Activated CD4-positive, alpha-beta T cell treated with anti-CD3 and anti-CD28 coated beads for 36 hours (primary cell): ENCODE results near the gene CNGA1. TPM values are rescaled to one million over a fixed set of nuclear protein-coding genes. Genes with fewer than 3 reads are reported as not detected.

ENCODE experiments used
- ATAC-seq: fragments of 200-7000 bp; cut with Tn5 transposase; one replicate; pipeline ENCODE4 v1.10.0; 2021; ENCODE audit warnings: mild to moderate bottlenecking, moderate library complexity
- CTCF ChIA-PET: fragments of 350-600 bp; sonication (Branson Sonifier 250); formaldehyde crosslinking; loops from one replicate; lab custom pipeline; 2021; ENCODE audit warnings: antibody characterized with exemption; lab: Charles Lee
- POLR2A ChIA-PET: fragments of 350-600 bp; sonication (Branson Sonifier 250); formaldehyde crosslinking; loops from one replicate; lab custom pipeline; 2021; ENCODE audit warnings: antibody characterized with exemption, inconsistent platforms; lab: Charles Lee
- DNase-seq: peaks from one replicate; pipeline ENCODE4 v3.0.0-alpha.2; 2020
- H3K27ac Mint-ChIP-seq: one replicate; pipeline ENCODE4 v1.8.0; 2021; ENCODE audit warnings: mixed read lengths
- H3K27me3 Mint-ChIP-seq: one replicate; pipeline ENCODE4 v1.8.0; 2021; ENCODE audit warnings: mixed read lengths
- H3K36me3 Mint-ChIP-seq: one replicate; pipeline ENCODE4 v1.8.0; 2021; ENCODE audit warnings: low read depth, mixed read lengths
- H3K4me1 Mint-ChIP-seq: one replicate; pipeline ENCODE4 v1.8.0; 2021; ENCODE audit warnings: mixed read lengths
- H3K4me3 Mint-ChIP-seq: one replicate; pipeline ENCODE4 v1.8.0; 2021; ENCODE audit warnings: mild to moderate bottlenecking, moderate library complexity, mixed read lengths
- H3K9me3 Mint-ChIP-seq: one replicate; pipeline ENCODE4 v1.8.0; 2021; ENCODE audit warnings: low read depth, mixed read lengths
- intact Hi-C, 2 experiments: fragments of 100-400 bp; cut with DNase I in 1 of 2; cut with micrococcal nuclease in 1 of 2; formaldehyde crosslinking; loops; one replicate each; pipeline versions ENCODE4 v1.14.2 to v1.15.1; 2022 to 2024; cut with DNase I, micrococcal nuclease
- total RNA-seq, 2 experiments: library from RNA; stranded (reverse); gene quantifications; one replicate each; pipeline ENCODE4 v1.2.3, GENCODE V29; 2021

CNGA1 gene
- total RNA-seq = under 1 TPM; 0.16 to 0.30 TPM

DNA sequence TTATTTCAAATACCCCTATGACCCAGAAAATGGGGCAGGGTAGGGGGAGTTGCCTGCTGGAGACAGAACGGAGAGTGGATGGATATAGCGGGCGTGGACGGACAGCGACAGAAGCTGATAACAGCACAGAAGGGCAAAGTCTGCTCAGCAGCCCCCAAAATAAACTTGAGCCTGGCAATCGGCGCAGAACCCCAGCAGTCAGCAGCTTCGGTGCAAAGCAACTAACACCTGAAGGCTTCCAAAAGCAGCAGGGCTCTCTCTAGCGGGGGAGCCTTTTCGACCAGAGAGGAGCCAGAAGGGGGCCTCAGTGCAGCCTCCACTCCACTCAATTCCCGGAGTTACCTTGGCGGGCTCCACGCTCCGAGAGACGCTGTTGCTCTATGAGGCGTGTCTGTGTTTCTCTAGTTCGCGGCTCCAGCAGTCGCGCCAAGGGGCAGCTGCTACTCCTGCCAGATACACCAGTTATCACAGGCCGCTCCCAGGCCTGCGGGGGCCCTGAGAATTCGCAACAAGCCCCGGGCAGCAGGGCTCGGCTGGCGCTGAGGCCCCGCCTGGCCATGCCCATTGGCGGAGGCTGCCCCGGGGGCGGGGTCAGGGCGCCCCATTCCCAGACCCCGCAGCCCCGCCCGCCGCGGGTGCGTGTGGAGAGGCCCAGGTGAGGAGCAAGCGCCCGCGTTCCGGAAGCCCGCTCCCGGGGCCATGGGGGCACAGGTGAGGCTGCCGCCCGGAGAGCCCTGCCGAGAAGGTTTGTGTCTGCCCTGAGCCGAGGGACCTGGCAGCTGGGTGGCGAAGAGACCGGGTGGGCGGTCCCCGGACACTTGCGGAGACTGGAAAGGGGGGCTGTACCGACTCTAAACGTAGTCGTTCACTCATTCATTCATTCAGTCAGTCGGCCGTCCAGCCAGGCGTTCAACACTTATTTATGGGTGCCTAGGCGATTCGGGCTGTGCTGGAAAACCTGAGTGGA, at the start of gene CNGA1, which contains the start of gene NIPAL1:
Gene CNGA1, minus strand, starts transcription at position 541 of the 967 bp plus-strand sequence. CDS start 63,992 bp downstream, outside the sequence.
Gene NIPAL1, plus strand, starts transcription at position 632 of the 967 bp plus-strand sequence. Its CDS starts 68 bp downstream, at position 700.
- peak within 1 kb of the TSS; percentile 66 for H3K27ac Mint-ChIP-seq
- intact Hi-C loops = loop anchor here (1.0 to 5.0 kb wide), 5 partner anchors 20 to 324 kb away; partner anchors contain the start of genes NFXL1 (in 1 of the 2), SLAIN2 (in 1 of the 2) and TEC (in 1 of the 2)
- peaks cover 29% of the 10 kb centered on the region for H3K4me1 Mint-ChIP-seq
- CTCF ChIA-PET = interaction anchor here (0.6 to 5.3 kb wide), 9 partner anchors 11 to 101 kb away, joined by 3 to 64 read pairs (median 3); no protein-coding TSS in a partner anchor
- H3K4me3 Mint-ChIP-seq = peak within 1 kb of the TSS; percentile 76
- H3K27me3 Mint-ChIP-seq = peaks cover 16% of the 10 kb centered on the region
- ATAC-seq = peak; percentile 86
- POLR2A ChIA-PET = no interaction called here
- no peaks in the 10 kb centered on the region for H3K36me3 Mint-ChIP-seq
- peak; percentile 80 for DNase-seq
- H3K9me3 Mint-ChIP-seq = peaks cover 2% of the 10 kb centered on the region

DNA sequence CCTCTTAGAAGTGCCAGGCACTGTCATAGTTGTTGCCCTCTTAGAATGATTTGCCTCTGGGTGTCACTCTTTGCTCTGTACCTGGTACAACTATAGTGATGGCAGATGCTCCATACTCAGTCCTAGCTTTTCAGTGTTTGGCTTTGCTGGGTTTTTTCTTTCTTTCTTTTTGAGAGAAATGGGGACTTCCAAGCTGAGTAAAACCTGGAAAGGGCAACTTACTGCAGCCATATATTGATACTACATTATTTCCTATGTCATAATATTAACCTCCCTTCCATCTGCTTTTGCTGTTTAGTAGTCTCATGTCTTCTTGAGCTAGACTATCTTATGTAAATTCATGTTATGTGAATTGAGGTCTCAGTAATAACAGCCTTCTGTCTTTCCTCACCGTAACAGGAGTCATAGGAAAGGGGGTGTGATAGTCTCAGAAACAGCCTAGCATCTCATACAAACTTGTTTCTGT, 49.1 kb upstream of the CNGA1 start:
- H3K36me3 Mint-ChIP-seq = peaks cover 30% of the 10 kb centered on the region
- peaks cover 23% of the 10 kb centered on the region for H3K4me1 Mint-ChIP-seq
- CTCF ChIA-PET = interaction anchor here (0.6 to 3.2 kb wide), 8 partner anchors 12 to 62 kb away, joined by 3 to 12 read pairs (median 4); no protein-coding TSS in a partner anchor
- DNase-seq (peak; percentile 22), ATAC-seq (peak; percentile 94)
- no peak overlapping the region for H3K4me3 Mint-ChIP-seq
- intact Hi-C loops = loop anchor here in 1 of 2 experiments (1.0 to 2.0 kb wide), 2 partner anchors 15 to 29 kb away; no protein-coding TSS in a partner anchor
- no peak overlapping the region for H3K27ac Mint-ChIP-seq
- POLR2A ChIA-PET = interaction anchor here (0.6 kb wide), 1 partner anchor 18 kb away, joined by 3 read pairs; no protein-coding TSS in a partner anchor
- no peaks in the 10 kb centered on the region for H3K27me3 Mint-ChIP-seq
- H3K9me3 Mint-ChIP-seq = peaks cover 17% of the 10 kb centered on the region

DNA sequence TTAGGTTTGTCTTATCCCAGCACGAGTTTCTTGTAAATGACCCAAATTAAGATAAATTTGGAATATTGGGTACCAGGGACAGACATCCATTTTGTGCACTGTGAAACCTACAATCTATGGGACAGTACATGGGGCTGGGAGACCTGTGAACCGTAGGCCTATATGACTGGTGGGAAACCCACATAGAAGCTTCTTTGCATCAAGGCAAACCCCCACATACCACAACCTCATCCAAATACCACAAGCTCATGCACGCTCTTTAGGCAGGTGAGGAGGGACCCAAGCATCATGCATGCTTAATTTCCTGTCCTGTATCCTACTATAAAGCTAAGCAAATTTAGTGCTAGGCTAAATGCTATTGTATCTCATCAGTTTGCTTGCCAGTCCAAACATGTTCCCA, 47.9 kb upstream of the CNGA1 start:
- POLR2A ChIA-PET = no interaction called here
- H3K9me3 Mint-ChIP-seq = peaks cover 22% of the 10 kb centered on the region
- H3K27ac Mint-ChIP-seq = no peak overlapping the region
- ATAC-seq (peak; percentile 24), DNase-seq (peak; percentile 15)
- CTCF ChIA-PET = interaction anchor here (0.7 to 3.2 kb wide), 5 partner anchors 14 to 31 kb away, joined by 3 to 12 read pairs (median 4); no protein-coding TSS in a partner anchor
- H3K36me3 Mint-ChIP-seq = peaks cover 30% of the 10 kb centered on the region
- no peaks in the 10 kb centered on the region for H3K27me3 Mint-ChIP-seq
- intact Hi-C loops = loop anchor here (1.0 to 2.0 kb wide), 2 partner anchors 14 to 17 kb away; no protein-coding TSS in a partner anchor
- peaks cover 23% of the 10 kb centered on the region for H3K4me1 Mint-ChIP-seq
- H3K4me3 Mint-ChIP-seq = no peak overlapping the region

DNA sequence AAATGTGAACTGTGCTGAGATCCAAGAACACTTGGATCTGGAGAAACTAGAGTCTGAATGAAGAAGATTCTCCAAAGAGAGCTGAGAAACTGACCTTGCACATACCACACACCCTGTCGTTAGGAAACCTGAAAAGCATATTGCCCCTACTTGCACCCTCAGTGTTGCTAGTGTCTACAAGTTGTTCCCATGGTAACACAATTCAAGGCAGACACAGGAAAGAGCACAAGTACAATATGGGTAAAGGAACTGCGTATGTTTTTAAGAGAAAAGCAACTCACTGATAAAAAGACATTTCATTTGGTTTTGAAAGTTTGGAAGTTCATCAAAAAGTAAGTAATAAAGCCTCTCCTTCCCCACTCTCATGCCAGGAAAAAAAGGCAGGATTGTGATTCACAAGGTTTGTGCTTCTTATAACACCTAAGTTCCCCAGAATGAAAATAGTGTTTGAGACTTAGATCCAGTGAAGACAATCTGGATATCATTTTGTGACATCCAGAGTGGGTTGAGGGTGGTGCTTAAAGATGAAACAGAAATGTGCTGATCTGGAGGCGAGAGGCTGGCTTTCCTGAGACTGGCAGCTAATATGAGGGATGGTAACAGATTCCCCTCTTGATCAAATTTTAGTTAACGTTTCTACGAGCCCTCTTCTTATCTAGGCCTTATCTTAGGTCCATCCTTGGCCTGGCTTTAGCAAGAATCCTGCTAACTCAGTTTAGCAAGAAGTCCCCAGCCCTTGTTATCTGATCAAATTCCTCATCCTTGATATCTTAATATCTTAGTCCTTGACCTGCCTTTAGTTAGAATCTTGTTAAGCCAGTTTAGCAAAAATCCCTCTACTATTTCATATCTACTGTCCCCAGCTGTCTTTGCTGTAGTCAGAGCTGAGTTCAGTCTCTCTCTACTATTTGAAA, 42.4 kb upstream of the CNGA1 start:
- H3K27ac Mint-ChIP-seq = no peak overlapping the region
- intact Hi-C loops = no loop called here
- H3K4me3 Mint-ChIP-seq = no peak overlapping the region
- peaks cover 16% of the 10 kb centered on the region for H3K36me3 Mint-ChIP-seq
- peaks cover 5% of the 10 kb centered on the region for H3K4me1 Mint-ChIP-seq
- ATAC-seq (no peak), DNase-seq (no peak)
- ChIA-PET POLR2A (no interaction called here), CTCF (interaction anchor here (1.0 to 1.4 kb wide), 4 partner anchors 10 to 131 kb away, joined by 3 to 4 read pairs (median 4); no protein-coding TSS in a partner anchor)
- no peaks in the 10 kb centered on the region for H3K27me3 Mint-ChIP-seq
- H3K9me3 Mint-ChIP-seq = peaks cover 25% of the 10 kb centered on the region

DNA sequence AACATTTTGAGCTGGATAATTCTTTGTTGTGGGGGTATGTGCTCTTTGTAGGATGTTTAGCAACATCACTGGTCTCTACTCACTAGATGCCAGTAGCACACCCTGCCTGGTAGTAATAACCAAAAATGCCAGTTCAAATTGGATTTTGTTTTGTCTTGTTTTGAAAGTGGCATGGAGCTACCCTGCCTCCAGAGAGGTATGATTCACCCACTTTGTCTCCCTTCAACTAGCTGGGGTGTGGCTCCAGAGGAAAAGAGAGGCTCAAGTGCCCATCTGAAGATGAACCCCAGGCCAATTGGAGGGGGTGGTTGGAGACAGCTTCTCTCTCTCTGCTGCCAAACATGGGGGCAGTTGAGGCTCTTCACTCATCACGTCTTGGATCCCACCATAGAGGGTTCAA, 34.6 kb upstream of the CNGA1 start:
- ChIA-PET CTCF (interaction anchor here (0.6 to 11.2 kb wide), 3 partner anchors 14 to 66 kb away, joined by 3 to 105 read pairs (median 12); no protein-coding TSS in a partner anchor), POLR2A (no interaction called here)
- no peaks in the 10 kb centered on the region for H3K36me3 Mint-ChIP-seq
- intact Hi-C loops = loop anchor here in 1 of 2 experiments (2.0 kb wide), 1 partner anchor 14 kb away; no protein-coding TSS in a partner anchor
- H3K9me3 Mint-ChIP-seq = no peaks in the 10 kb centered on the region
- H3K4me1 Mint-ChIP-seq = peaks cover 27% of the 10 kb centered on the region
- H3K27me3 Mint-ChIP-seq = peaks cover 12% of the 10 kb centered on the region
- H3K27ac Mint-ChIP-seq = no peak overlapping the region
- no peak overlapping the region for H3K4me3 Mint-ChIP-seq
- ATAC-seq (no peak), DNase-seq (no peak)

DNA sequence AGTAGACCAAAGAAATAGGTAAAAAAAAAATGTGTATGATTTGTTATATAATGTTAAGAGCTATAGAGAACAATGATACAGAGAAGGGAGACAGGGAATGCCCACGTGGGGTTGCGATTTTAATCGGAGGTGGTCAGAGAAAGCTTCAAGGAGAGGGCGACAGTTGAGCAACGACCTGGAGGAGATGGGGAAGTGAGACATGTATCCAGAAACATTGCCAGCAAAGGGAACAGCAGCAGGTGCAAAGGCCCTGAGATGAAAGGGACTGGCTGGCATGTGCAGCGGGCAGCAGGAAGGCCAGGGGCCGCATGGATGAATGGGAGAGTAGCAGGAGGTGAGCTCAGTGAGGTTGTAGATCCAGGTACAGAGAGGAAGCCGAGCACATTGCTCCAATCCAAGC, 33.0 kb upstream of the CNGA1 start:
- Mint-ChIP-seq H3K36me3 (no peaks in the 10 kb centered on the region), H3K4me3 (no peak overlapping the region), H3K9me3 (no peaks in the 10 kb centered on the region), H3K27ac (no peak overlapping the region), H3K4me1 (peaks cover 42% of the 10 kb centered on the region), H3K27me3 (peaks cover 12% of the 10 kb centered on the region)
- DNase-seq (no peak), ATAC-seq (no peak)
- ChIA-PET POLR2A (interaction anchor here (0.6 kb wide), 1 partner anchor 271 kb away, joined by 3 read pairs; no protein-coding TSS in a partner anchor), CTCF (interaction anchor here (0.9 to 11.2 kb wide), 5 partner anchors 8 to 38 kb away, joined by 3 to 105 read pairs (median 3); no protein-coding TSS in a partner anchor)
- intact Hi-C loops = loop anchor here in 1 of 2 experiments (5.0 to 10.0 kb wide), 2 partner anchors 293 to 455 kb away; partner anchors contain the start of gene SLAIN2

DNA sequence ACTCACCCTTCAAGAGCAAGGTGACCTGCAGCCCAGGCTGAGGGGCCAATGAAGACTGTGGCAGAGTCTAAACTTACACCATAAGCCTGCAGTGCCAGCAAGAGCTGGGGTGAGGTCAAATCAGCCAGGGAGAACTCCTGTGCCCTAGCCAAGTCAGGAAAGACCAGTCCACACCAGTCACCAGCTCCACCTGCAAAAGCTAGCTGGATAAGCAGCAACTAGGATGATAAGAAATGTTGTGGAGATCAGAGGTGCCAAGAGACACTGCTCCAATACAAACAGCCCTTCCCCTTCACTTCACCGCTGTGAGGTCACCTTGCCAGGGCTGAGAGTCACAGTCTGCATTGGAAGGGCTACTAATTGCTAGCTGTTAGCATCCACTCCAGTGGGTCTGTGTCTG, 31.4 kb upstream of the CNGA1 start:
- H3K4me3 Mint-ChIP-seq = no peak overlapping the region
- POLR2A ChIA-PET = interaction anchor here (0.9 to 2.0 kb wide), 2 partner anchors 12 to 17 kb away, joined by 3 to 6 read pairs; no protein-coding TSS in a partner anchor
- no peaks in the 10 kb centered on the region for H3K9me3 Mint-ChIP-seq
- peaks cover 56% of the 10 kb centered on the region for H3K4me1 Mint-ChIP-seq
- no peak overlapping the region for H3K27ac Mint-ChIP-seq
- CTCF ChIA-PET = interaction anchor here (0.9 to 11.2 kb wide), 6 partner anchors 13 to 62 kb away, joined by 3 to 105 read pairs (median 4); no protein-coding TSS in a partner anchor
- intact Hi-C loops = loop anchor here (1.0 to 10.0 kb wide), 5 partner anchors 12 to 457 kb away; partner anchors contain the start of gene SLAIN2 (in 1 of the 2)
- H3K36me3 Mint-ChIP-seq = no peaks in the 10 kb centered on the region
- DNase-seq = no peak
- peaks cover 15% of the 10 kb centered on the region for H3K27me3 Mint-ChIP-seq
- ATAC-seq = no peak

DNA sequence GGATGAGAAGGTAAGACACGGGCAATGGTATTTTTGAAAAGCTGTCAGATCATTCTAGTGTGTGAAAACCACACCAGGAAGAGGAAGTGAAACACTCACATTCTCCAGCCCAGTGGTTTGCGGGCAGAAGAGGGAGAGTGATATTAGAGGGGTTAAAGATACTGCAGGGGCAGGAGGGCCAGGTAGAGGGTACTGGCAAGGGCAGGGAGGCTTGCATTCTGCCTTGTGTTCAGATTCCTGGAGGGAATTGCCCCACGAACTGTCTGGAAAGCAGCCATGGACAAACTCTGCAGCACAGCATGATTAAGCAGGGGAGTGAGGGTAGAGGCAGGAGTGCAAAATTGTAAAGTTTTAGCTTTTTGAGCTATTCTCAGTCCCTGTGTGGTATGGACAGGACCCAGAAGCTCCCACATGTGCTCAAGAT, 31.0 kb upstream of the CNGA1 start:
- peak overlapping the region; percentile 70 for H3K27ac Mint-ChIP-seq
- ATAC-seq = peak; percentile 83
- POLR2A ChIA-PET = interaction anchor here (0.7 to 2.0 kb wide), 3 partner anchors 11 to 28 kb away, joined by 3 to 6 read pairs (median 3); no protein-coding TSS in a partner anchor
- peaks cover 17% of the 10 kb centered on the region for H3K27me3 Mint-ChIP-seq
- no peaks in the 10 kb centered on the region for H3K9me3 Mint-ChIP-seq
- peaks cover 60% of the 10 kb centered on the region for H3K4me1 Mint-ChIP-seq
- peak overlapping the region; percentile 47 for H3K4me3 Mint-ChIP-seq
- intact Hi-C loops = loop anchor here (1.0 to 10.0 kb wide), 5 partner anchors 11 to 457 kb away; partner anchors contain the start of gene SLAIN2 (in 1 of the 2)
- no peaks in the 10 kb centered on the region for H3K36me3 Mint-ChIP-seq
- CTCF ChIA-PET = interaction anchor here (0.6 to 11.2 kb wide), 9 partner anchors 12 to 114 kb away, joined by 3 to 105 read pairs (median 4); no protein-coding TSS in a partner anchor
- peak; percentile 90 for DNase-seq

DNA sequence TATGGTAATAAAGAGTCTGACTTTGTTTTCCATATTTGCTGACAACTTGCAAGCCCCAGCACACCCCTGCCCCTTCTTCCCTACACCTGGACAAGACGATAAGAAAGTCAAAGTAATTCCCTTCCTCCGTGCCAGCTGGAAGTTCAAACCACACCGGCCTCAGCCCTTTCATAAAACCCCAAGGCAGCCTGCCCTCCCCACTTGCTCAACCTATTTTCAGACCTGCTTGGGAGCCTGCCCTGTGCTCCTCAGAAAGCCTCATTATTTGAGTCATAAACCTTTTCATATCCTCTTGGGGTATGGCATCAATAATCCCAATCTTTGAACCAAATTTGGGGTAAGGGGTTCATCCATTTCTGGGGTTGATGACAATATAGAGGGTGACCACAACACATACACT, 29.6 kb upstream of the CNGA1 start:
- Mint-ChIP-seq H3K4me1 (peaks cover 74% of the 10 kb centered on the region), H3K4me3 (no peak overlapping the region), H3K27ac (peak overlapping the region; percentile 3), H3K9me3 (no peaks in the 10 kb centered on the region), H3K36me3 (no peaks in the 10 kb centered on the region), H3K27me3 (peaks cover 20% of the 10 kb centered on the region)
- intact Hi-C loops = loop anchor here (1.0 to 10.0 kb wide), 3 partner anchors 43 to 459 kb away; partner anchors contain the start of gene SLAIN2 (in 1 of the 2)
- CTCF ChIA-PET = interaction anchor here (1.0 to 11.2 kb wide), 7 partner anchors 11 to 83 kb away, joined by 3 to 105 read pairs (median 4); no protein-coding TSS in a partner anchor
- POLR2A ChIA-PET = no interaction called here
- peak; percentile 34 for DNase-seq
- ATAC-seq = peak; percentile 21
